MCF 10A (cell line): ENCODE data around the gene RGMA. TPM values are rescaled to one million over a fixed set of nuclear protein-coding genes. Genes with fewer than 3 reads are reported as not detected.
A peak's percentile ranks its signal among the peaks of the same experiment; 100 is the strongest.

Experiments
- BruUV-seq: library from RNA; stranded (reverse); fragments of 400-500 nt; replicated peaks from 2 replicates; lab custom pipeline; 2021; lab: Mats Ljungman, UMichigan
- CTCF ChIA-PET: fragments of 300-600 bp; sonication (Branson Sonifier 250); formaldehyde crosslinking; extraction: SDS; loops from one replicate; lab custom pipeline; 2021; ENCODE audit warnings: antibody characterized with exemption, inconsistent platforms; lab: Yijun Ruan, JAX
- POLR2A ChIA-PET: fragments of 300-600, 350-650 bp; sonication (Branson Sonifier 250); formaldehyde crosslinking; extraction: SDS; loops from one replicate; lab custom pipeline; 2020; ENCODE audit warnings: antibody characterized with exemption, inconsistent platforms; lab: Yijun Ruan, JAX
- DNase-seq: peaks from one replicate; pipeline ENCODE4 v3.0.0-alpha.2; 2018; ENCODE audit not compliant: unreplicated experiment
- H3K27ac Mint-ChIP-seq: one replicate; pipeline ENCODE4 v1.8.0; 2022; ENCODE audit warnings: mild to moderate bottlenecking, low read depth, mixed read lengths; ENCODE audit not compliant: unreplicated experiment
- H3K27me3 Mint-ChIP-seq: one replicate; pipeline ENCODE4 v1.8.0; 2022; ENCODE audit warnings: mixed read lengths; ENCODE audit not compliant: insufficient read depth, unreplicated experiment
- H3K36me3 Mint-ChIP-seq: one replicate; pipeline ENCODE4 v1.8.0; 2022; ENCODE audit warnings: mild to moderate bottlenecking, moderate library complexity, mixed read lengths; ENCODE audit not compliant: insufficient read depth, unreplicated experiment
- H3K4me1 Mint-ChIP-seq: one replicate; pipeline ENCODE4 v1.8.0; 2022; ENCODE audit warnings: mixed read lengths; ENCODE audit not compliant: insufficient read depth, unreplicated experiment
- H3K4me3 Mint-ChIP-seq: one replicate; pipeline ENCODE4 v1.8.0; 2022; ENCODE audit warnings: mild to moderate bottlenecking, moderate library complexity, mixed read lengths; ENCODE audit not compliant: unreplicated experiment
- H3K9me3 Mint-ChIP-seq: one replicate; pipeline ENCODE4 v1.8.0; 2022; ENCODE audit warnings: mixed read lengths; ENCODE audit not compliant: unreplicated experiment
- CTCF ChIP-seq: fragments of 200-600 bp; IDR thresholded peaks from one replicate; pipeline ENCODE4 v1.8.0; 2022; ENCODE audit warnings: antibody characterized with exemption, mild to moderate bottlenecking; ENCODE audit not compliant: unreplicated experiment
- intact Hi-C: fragments of 100-400 bp; cut with micrococcal nuclease; formaldehyde crosslinking; loops from 2 replicates; pipeline ENCODE4 v1.14.1; 2022
- total RNA-seq: library from RNA; stranded (reverse); gene quantifications from 2 replicates; pipeline ENCODE4 v1.2.3, GENCODE V29; 2022

Gene RGMA
- total RNA-seq, 1 experiment from 2014 or later: 0.51 TPM

DNA sequence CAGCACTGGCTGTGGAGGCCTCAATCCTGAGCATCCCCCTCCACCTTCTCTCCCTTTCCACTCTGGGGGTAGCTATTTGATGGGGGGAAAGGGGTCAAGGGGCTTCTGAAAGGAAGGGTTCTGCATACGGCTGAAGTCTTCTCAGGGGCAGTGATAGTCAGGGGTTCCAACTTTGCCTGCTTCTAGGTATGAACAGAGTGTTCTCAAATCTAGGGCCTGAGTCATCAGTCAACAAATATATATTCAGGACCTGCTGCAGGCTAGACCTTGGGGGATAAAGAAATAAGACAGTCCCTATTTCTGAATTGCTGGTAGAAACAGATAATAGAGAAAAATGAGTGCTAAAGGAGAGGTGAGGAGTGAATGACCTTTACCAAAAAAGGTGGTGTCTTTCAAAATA is 12.8 kb downstream of the RGMA start:
- intact Hi-C loops: no loop called here
- H3K27ac Mint-ChIP-seq: no peak overlapping the region

DNA sequence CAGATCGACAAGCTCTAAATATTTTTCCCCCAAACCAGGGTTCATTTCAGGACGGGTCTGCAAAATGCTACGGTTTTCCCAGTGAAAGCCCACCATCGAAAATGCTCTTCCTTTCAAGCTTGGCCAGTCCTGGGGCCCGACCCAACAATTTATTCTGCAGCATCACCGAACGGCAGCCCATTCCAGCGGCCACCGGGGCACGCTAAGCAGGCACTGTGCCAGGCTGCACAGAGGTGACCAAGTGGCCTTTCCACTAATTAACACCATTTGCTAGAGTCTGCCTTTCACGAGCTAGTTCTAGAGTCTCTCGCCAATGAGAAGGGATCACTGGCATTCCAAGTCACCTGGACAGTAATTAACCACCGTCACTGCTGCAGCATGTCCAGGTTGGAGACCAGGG is 14.4 kb downstream of the RGMA start:
- ChIA-PET CTCF (interaction anchor here (0.6 to 1.6 kb wide), 4 partner anchors 9 to 1090 kb away, joined by 3 to 6 read pairs (median 4); partner anchors contain the start of gene RGMA), POLR2A (interaction anchor here (0.6 to 0.7 kb wide), 2 partner anchors 14 to 1368 kb away, joined by 3 read pairs; partner anchors contain the start of gene RGMA)
- BruUV-seq: no TSS peak
- no peak overlapping the region for H3K27ac Mint-ChIP-seq
- H3K9me3 Mint-ChIP-seq: no peaks in the 10 kb centered on the region
- peaks cover 4% of the 10 kb centered on the region for H3K36me3 Mint-ChIP-seq
- peaks cover 6% of the 10 kb centered on the region for H3K4me1 Mint-ChIP-seq
- no peak for TF ChIP-seq CTCF
- no peaks in the 10 kb centered on the region for H3K27me3 Mint-ChIP-seq
- intact Hi-C loops: no loop called here
- no peak for DNase-seq
- no peak overlapping the region for H3K4me3 Mint-ChIP-seq

More for the DNA sequence above, 12.8 kb downstream of the RGMA start:
- no TSS peak for BruUV-seq
- no peak for DNase-seq
- no peaks in the 10 kb centered on the region for H3K9me3 Mint-ChIP-seq
- POLR2A ChIA-PET: interaction anchor here (0.5 to 0.6 kb wide), 3 partner anchors 62 to 1028 kb away, joined by 3 read pairs; no protein-coding TSS in a partner anchor
- CTCF ChIA-PET: interaction anchor here (0.7 to 4.5 kb wide), 4 partner anchors 12 to 1044 kb away, joined by 3 to 34 read pairs (median 4); no protein-coding TSS in a partner anchor
- peaks cover 4% of the 10 kb centered on the region for H3K36me3 Mint-ChIP-seq
- no peak overlapping the region for H3K4me3 Mint-ChIP-seq
- peaks cover 12% of the 10 kb centered on the region for H3K27me3 Mint-ChIP-seq
- TF ChIP-seq CTCF: no peak
- peaks cover 6% of the 10 kb centered on the region for H3K4me1 Mint-ChIP-seq

GRCh38 chr15:93073465-93073952 is 15.5 kb downstream of the RGMA start:
- H3K27me3 Mint-ChIP-seq: no peaks in the 10 kb centered on the region
- CTCF ChIA-PET: interaction anchor here (0.7 to 1.0 kb wide), 3 partner anchors 19 to 41 kb away, joined by 3 read pairs; no protein-coding TSS in a partner anchor
- peaks cover 4% of the 10 kb centered on the region for H3K36me3 Mint-ChIP-seq
- no TSS peak for BruUV-seq
- no peak for TF ChIP-seq CTCF
- peak overlapping the region; percentile 88 for H3K4me3 Mint-ChIP-seq
- intact Hi-C loops: no loop called here
- no peak for DNase-seq
- POLR2A ChIA-PET: no interaction called here
- no peaks in the 10 kb centered on the region for H3K9me3 Mint-ChIP-seq
- H3K4me1 Mint-ChIP-seq: peaks cover 6% of the 10 kb centered on the region
- no peak overlapping the region for H3K27ac Mint-ChIP-seq

GRCh38 chr15:93072411-93073394 is 16.3 kb downstream of the RGMA start:
- peaks cover 4% of the 10 kb centered on the region for H3K36me3 Mint-ChIP-seq
- DNase-seq: peak; percentile 80
- H3K27me3 Mint-ChIP-seq: no peaks in the 10 kb centered on the region
- peak overlapping the region; percentile 88 for H3K4me3 Mint-ChIP-seq
- no TSS peak for BruUV-seq
- CTCF ChIA-PET: interaction anchor here (0.8 to 1.6 kb wide), 5 partner anchors 16 to 43 kb away, joined by 3 to 6 read pairs (median 3); no protein-coding TSS in a partner anchor
- POLR2A ChIA-PET: interaction anchor here (0.8 to 1.2 kb wide), 2 partner anchors 35 to 44 kb away, joined by 5 to 8 read pairs; no protein-coding TSS in a partner anchor
- peak overlapping the region; percentile 27 for H3K27ac Mint-ChIP-seq
- no peak for TF ChIP-seq CTCF
- H3K9me3 Mint-ChIP-seq: no peaks in the 10 kb centered on the region
- intact Hi-C loops: no loop called here
- H3K4me1 Mint-ChIP-seq: peaks cover 7% of the 10 kb centered on the region
